Fibroblast of lung (primary cell): ENCODE results near the gene EHD3. TPM values are rescaled to one million over a fixed set of nuclear protein-coding genes. Genes with fewer than 3 reads are reported as not detected.

ENCODE experiments used
- DNase-seq, 2 donors: peaks; one replicate each; pipeline versions ENCODE4 v3.0.0 to v3.0.0-alpha.2; 2010; ENCODE audit warnings: low read depth in 2 of 2
- H2AFZ ChIP-seq: 2 replicates; pipeline ENCODE4 v1.5.1; 2012; ENCODE audit warnings: low read length, control low read depth, inconsistent platforms
- H3K27ac ChIP-seq: 2 replicates; pipeline ENCODE4 v1.5.1; 2011; ENCODE audit warnings: low read length, control low read depth; ENCODE audit not compliant: insufficient read depth
- H3K27me3 ChIP-seq: 2 replicates; pipeline ENCODE4 v1.5.1; 2011; ENCODE audit warnings: mild to moderate bottlenecking, low read length; ENCODE audit not compliant: control insufficient read depth, insufficient read depth
- H3K36me3 ChIP-seq: 2 replicates; pipeline ENCODE4 v1.5.1; 2011; ENCODE audit warnings: low read length; ENCODE audit not compliant: control insufficient read depth, insufficient read depth
- H3K4me1 ChIP-seq: 2 replicates; pipeline ENCODE4 v1.5.1; 2011; ENCODE audit warnings: low read length; ENCODE audit not compliant: control insufficient read depth, insufficient read depth; ENCODE audit errors: extremely low read depth
- H3K4me2 ChIP-seq: 2 replicates; pipeline ENCODE4 v1.5.1; 2011; ENCODE audit warnings: low read length, control low read depth; ENCODE audit not compliant: insufficient read depth; ENCODE audit errors: extremely low read depth
- H3K4me3 ChIP-seq, 4 experiments: fragments of 200-600 bp in 1 of 4; sonication (generic) in 1 of 4; replicated peaks in 1 of 4; 2 replicates each; pipeline ENCODE4 v1.5.1; 2011 to 2016; ENCODE audit warnings: low read length in 4 of 4, low read depth in 3 of 4, mild to moderate bottlenecking in 3 of 4, control low read depth in 2 of 4, inconsistent platforms in 1 of 4, mixed read lengths in 1 of 4; ENCODE audit not compliant: insufficient read depth in 1 of 4; ENCODE audit errors: control extremely low read depth in 1 of 4
- H3K79me2 ChIP-seq: 2 replicates; pipeline ENCODE4 v1.5.1; 2012; ENCODE audit warnings: mild to moderate bottlenecking, low read length, inconsistent platforms; ENCODE audit not compliant: control insufficient read depth, insufficient read depth
- H3K9ac ChIP-seq: 2 replicates; pipeline ENCODE4 v1.5.1; 2011; ENCODE audit warnings: mild to moderate bottlenecking, low read length, control low read depth; ENCODE audit not compliant: insufficient read depth
- H3K9me3 ChIP-seq: 2 replicates; pipeline ENCODE4 v1.5.1; 2012; ENCODE audit warnings: low read depth, low read length; ENCODE audit not compliant: control insufficient read depth, insufficient read depth
- H4K20me1 ChIP-seq: 2 replicates; pipeline ENCODE4 v1.5.1; 2011; ENCODE audit warnings: low read length; ENCODE audit not compliant: control insufficient read depth, insufficient read depth; ENCODE audit errors: extremely low read depth
- CTCF ChIP-seq, 2 donors: IDR thresholded peaks in 1 of 2; conservative IDR thresholded peaks in 1 of 2; 1 replicate in 1 of 2; 2 replicates in 1 of 2; pipeline ENCODE4 v1.5.1; 2011 to 2012; ENCODE audit warnings: low read length in 2 of 2, control low read depth in 1 of 2, inconsistent platforms in 1 of 2, low read depth in 1 of 2, mild to moderate bottlenecking in 1 of 2
- EZH2 ChIP-seq: IDR thresholded peaks from 2 replicates; pipeline ENCODE4 v1.5.1; 2012; ENCODE audit warnings: low read length, control low read depth, mild to moderate bottlenecking; ENCODE audit errors: missing control alignments
- polyA plus RNA-seq, 2 donors: library from polyadenylated mRNA; depleted of rRNA in 1 of 2; stranded (reverse) in 1 of 2; unstranded in 1 of 2; fragments of >200 nt; gene quantifications; 2 replicates each; pipeline ENCODE4 v1.2.1, GENCODE V29; 2011 to 2012; ENCODE audit warnings: missing spikeins in 1 of 2
- total RNA-seq: library from RNA; depleted of rRNA; stranded (reverse); fragments of >200 nt; gene quantifications from 2 replicates; pipeline ENCODE4 v1.2.1, GENCODE V29; 2014

EHD3 gene
- total and polyA plus RNA-seq, 2 donors (not counting 1 experiment from before 2014, with no cell fraction given) = 30.6 to 37.5 TPM

GRCh38 chr2:31268344-31268743 lies 34.4 kb downstream of the EHD3 start:
- TF ChIP-seq EZH2 = no peak
- TF ChIP-seq CTCF (conservative IDR thresholded peaks at IDR 0.05 in 1 of 2, IDR thresholded peaks at IDR 0.05 in 1 of 2; ENCODE audit: low read depth in 1 of 2, low read length in 2 of 2) = peak in 1 of 2 donors; percentile 4
- Histone ChIP-seq H4K20me1 (no peaks in the 10 kb centered on the region), H3K36me3 (peaks cover 4% of the 10 kb centered on the region), H3K27ac (no peak overlapping the region), H3K9me3 (no peaks in the 10 kb centered on the region), H2AFZ (no peak overlapping the region), H3K9ac (no peak overlapping the region), H3K79me2 (no peaks in the 10 kb centered on the region), H3K4me3 (no peak overlapping the region), H3K4me1 (peaks cover 5% of the 10 kb centered on the region), H3K27me3 (no peaks in the 10 kb centered on the region), H3K4me2 (no peak overlapping the region)
- DNase-seq = no peak

- Histone ChIP-seq H3K36me3 (peaks cover 4% of the 10 kb centered on the region), H3K9ac (no peak overlapping the region), H3K4me1 (peaks cover 5% of the 10 kb centered on the region), H3K79me2 (no peaks in the 10 kb centered on the region), H4K20me1 (no peaks in the 10 kb centered on the region), H2AFZ (no peak overlapping the region), H3K9me3 (no peaks in the 10 kb centered on the region), H3K27me3 (peaks cover under 1% of the 10 kb centered on the region), H3K4me3 (no peak overlapping the region), H3K4me2 (no peak overlapping the region), H3K27ac (no peak overlapping the region)
- DNase-seq = peak; percentile 22 to 51
- no peak for TF ChIP-seq EZH2
- no peak for TF ChIP-seq CTCF (conservative IDR thresholded peaks at IDR 0.05 in 1 of 2, IDR thresholded peaks at IDR 0.05 in 1 of 2; ENCODE audit: low read depth in 1 of 2, low read length in 2 of 2)
These were observed 35.1 kb downstream of the EHD3 start for GRCh38 chr2:31269087-31269486.

GRCh38 chr2:31270131-31270530 lies 36.2 kb downstream of the EHD3 start:
- Histone ChIP-seq H4K20me1 (no peaks in the 10 kb centered on the region), H3K4me1 (peaks cover 5% of the 10 kb centered on the region), H3K9ac (no peak overlapping the region), H3K27me3 (peaks cover 3% of the 10 kb centered on the region), H3K9me3 (no peaks in the 10 kb centered on the region), H3K27ac (no peak overlapping the region), H2AFZ (no peak overlapping the region), H3K36me3 (peaks cover 4% of the 10 kb centered on the region), H3K79me2 (no peaks in the 10 kb centered on the region), H3K4me3 (no peak overlapping the region), H3K4me2 (no peak overlapping the region)
- peak; percentile 24 to 66 for DNase-seq
- TF ChIP-seq CTCF (conservative IDR thresholded peaks at IDR 0.05 in 1 of 2, IDR thresholded peaks at IDR 0.05 in 1 of 2; ENCODE audit: low read depth in 1 of 2, low read length in 2 of 2) = no peak
- TF ChIP-seq EZH2 = no peak
